IPS-20b (cell line): ENCODE results near the gene FHOD3.

Experiments used
- H3K27ac ChIP-seq: one replicate; pipeline ENCODE4 v1.5.1; 2013; ENCODE audit warnings: low read length
- H3K27me3 ChIP-seq: 2 replicates; pipeline ENCODE4 v1.6.1; 2013; ENCODE audit warnings: mild to moderate bottlenecking, low read length, inconsistent platforms; ENCODE audit not compliant: insufficient read depth
- H3K36me3 ChIP-seq: 2 replicates; pipeline ENCODE4 v1.6.1; 2013; ENCODE audit warnings: low read depth, mild to moderate bottlenecking, inconsistent platforms, low read length, moderate library complexity; ENCODE audit not compliant: insufficient read depth
- H3K4me1 ChIP-seq: 2 replicates; pipeline ENCODE4 v1.6.1; 2013; ENCODE audit warnings: mild to moderate bottlenecking, control low read depth, inconsistent platforms, low read length, moderate library complexity; ENCODE audit not compliant: insufficient read depth
- H3K4me3 ChIP-seq: 2 replicates; pipeline ENCODE4 v1.5.1; 2013; ENCODE audit warnings: mild to moderate bottlenecking, low read length, inconsistent platforms
- H3K9ac ChIP-seq: 2 replicates; pipeline ENCODE4 v1.6.1; 2013; ENCODE audit warnings: low read depth, mild to moderate bottlenecking, inconsistent platforms, low read length, moderate library complexity
- H3K9me3 ChIP-seq: 2 replicates; pipeline ENCODE4 v1.6.1; 2013; ENCODE audit warnings: mild to moderate bottlenecking, low read depth, low read length, inconsistent platforms; ENCODE audit not compliant: insufficient read depth

The FHOD3 gene

DNA sequence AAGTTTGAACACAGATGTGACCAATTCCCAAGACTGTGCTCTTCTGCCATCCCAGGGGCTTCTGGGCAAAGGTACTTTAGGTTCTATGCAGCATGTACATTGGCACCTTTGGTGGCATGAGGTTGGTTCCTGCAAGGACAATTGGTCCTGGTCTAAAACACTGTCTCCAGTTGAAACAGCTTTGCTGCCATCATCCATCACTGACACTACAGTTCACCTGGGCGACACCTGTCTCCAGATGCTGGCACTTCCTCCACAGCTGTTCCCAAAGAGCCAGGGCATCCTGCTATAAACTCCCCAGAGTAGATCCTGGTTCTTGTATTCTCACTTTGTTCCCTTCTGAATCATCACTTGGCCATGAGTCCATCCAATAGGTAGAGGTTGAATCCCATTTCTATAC is 60.6 kb downstream of the FHOD3 start:
- Histone ChIP-seq H3K9me3 (no peaks in the 10 kb centered on the region), H3K27ac (no peak overlapping the region), H3K4me3 (no peak overlapping the region), H3K27me3 (no peaks in the 10 kb centered on the region), H3K9ac (no peak overlapping the region), H3K36me3 (no peaks in the 10 kb centered on the region), H3K4me1 (no peaks in the 10 kb centered on the region)

DNA sequence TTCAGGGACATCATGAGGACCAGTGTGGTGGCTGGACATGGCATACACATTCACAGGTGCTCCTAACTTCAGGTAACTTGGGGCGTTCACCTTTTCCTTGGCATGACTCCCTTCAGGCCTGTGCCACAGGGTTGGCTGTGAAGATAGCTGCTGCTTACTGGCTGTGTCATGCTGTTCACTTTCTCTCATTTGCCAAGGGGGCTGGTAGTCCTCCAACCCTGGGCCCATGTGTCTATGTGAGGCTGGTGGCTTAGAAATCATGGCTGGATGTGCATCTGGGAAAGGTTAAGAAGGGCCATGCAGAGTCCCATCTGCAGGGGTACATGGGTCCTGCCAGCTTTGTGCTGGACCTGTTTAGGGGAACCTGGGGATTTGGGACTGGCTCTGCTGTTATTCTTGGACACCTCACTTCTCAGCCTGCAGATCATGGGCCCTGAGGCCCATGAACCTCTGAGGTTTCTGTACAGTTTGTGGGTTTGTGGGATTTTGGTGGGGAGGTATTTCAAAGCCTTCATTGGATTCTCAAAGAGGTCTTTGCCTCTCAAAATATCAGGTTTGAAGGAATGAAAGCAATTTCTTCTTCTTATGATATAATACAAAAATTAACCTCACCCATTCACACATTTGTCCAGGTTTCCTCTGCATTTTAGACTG is 62.9 kb downstream of the FHOD3 start:
- no peak overlapping the region for H3K9ac ChIP-seq
- H3K27ac ChIP-seq = no peak overlapping the region
- no peak overlapping the region for H3K4me3 ChIP-seq
- no peaks in the 10 kb centered on the region for H3K4me1 ChIP-seq
- no peaks in the 10 kb centered on the region for H3K9me3 ChIP-seq
- H3K36me3 ChIP-seq = no peaks in the 10 kb centered on the region
- H3K27me3 ChIP-seq = no peaks in the 10 kb centered on the region

DNA sequence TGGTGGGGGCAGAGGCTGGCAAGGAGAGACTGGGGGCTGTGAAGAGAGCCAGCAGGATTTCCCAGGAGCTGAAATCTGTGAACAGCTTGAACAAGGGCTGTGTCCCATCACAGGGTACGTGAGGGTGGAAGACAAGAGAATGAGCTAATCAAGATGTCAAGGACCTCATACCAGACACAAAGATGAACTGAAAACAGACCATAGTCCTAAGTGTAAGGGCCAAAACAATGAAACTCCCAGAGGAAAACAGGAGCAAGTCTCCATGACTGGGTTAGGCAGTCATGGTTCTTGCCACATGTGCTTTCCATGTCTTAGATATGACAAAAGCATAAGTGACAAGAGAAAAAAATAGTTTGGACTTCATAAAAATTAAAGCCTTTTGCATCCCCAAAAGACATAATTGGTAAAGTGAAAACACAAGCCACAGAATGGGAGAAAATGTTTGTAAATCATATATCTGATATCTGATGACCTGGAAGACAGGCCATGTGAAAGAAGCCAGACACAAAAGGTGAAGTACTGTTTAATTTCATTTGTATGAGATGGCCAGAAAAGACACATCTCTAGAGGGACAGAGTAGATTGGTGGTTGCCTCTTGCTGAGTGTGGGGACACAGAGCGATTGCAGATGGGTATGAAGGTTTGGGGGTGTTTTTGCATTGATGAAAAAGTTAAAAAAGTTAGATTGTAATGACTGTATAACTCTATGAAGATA is 67.6 kb downstream of the FHOD3 start:
- no peaks in the 10 kb centered on the region for H3K27me3 ChIP-seq
- H3K27ac ChIP-seq = no peak overlapping the region
- H3K9ac ChIP-seq = no peak overlapping the region
- H3K4me3 ChIP-seq = no peak overlapping the region
- no peaks in the 10 kb centered on the region for H3K36me3 ChIP-seq
- no peaks in the 10 kb centered on the region for H3K4me1 ChIP-seq
- no peaks in the 10 kb centered on the region for H3K9me3 ChIP-seq

DNA sequence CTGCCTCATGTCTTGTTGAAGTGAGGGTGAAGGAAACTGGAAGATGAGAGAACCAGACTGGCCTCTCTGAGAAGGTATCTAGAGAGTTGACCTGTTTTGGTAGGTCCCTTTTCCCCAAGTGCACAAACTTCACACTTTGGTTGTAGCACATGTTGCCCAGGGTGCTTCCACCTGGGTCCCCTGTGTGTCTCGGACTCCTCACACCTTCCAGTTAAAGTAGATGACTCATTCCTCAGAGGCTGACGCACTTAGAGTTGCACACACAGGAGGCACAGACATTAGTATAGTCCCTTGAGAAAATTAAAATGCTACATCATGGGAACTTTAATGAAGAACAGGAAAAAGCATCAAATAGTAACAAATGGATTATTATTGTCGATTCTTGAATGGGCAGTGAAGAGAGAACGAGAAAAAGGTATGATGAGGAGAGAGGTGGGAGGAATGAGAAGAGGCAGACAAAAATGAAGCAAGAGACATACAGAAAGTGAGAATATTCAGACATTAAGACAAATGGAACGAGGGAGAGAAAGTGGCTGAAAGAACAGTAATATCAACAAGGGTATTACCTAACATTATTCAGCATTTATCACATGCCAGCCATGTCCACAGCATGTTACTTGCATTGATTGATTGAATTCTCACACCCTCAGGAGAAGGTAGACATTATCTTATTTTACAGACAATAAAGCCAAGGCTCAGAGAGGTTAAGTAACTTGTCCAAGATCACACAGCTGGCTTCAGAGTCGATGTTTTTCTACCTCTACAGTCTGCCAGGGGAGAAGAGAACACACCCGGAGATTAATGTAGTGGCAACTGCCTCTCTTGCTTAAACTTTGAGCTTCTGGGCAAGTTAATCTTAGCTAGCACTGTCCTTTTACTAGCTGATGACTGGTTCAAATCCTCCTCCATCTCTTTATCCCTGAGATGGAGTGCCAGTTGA is 68.6 kb downstream of the FHOD3 start:
- Histone ChIP-seq H3K27me3 (no peaks in the 10 kb centered on the region), H3K9me3 (no peaks in the 10 kb centered on the region), H3K9ac (no peak overlapping the region), H3K27ac (no peak overlapping the region), H3K4me3 (no peak overlapping the region), H3K36me3 (no peaks in the 10 kb centered on the region), H3K4me1 (no peaks in the 10 kb centered on the region)

DNA sequence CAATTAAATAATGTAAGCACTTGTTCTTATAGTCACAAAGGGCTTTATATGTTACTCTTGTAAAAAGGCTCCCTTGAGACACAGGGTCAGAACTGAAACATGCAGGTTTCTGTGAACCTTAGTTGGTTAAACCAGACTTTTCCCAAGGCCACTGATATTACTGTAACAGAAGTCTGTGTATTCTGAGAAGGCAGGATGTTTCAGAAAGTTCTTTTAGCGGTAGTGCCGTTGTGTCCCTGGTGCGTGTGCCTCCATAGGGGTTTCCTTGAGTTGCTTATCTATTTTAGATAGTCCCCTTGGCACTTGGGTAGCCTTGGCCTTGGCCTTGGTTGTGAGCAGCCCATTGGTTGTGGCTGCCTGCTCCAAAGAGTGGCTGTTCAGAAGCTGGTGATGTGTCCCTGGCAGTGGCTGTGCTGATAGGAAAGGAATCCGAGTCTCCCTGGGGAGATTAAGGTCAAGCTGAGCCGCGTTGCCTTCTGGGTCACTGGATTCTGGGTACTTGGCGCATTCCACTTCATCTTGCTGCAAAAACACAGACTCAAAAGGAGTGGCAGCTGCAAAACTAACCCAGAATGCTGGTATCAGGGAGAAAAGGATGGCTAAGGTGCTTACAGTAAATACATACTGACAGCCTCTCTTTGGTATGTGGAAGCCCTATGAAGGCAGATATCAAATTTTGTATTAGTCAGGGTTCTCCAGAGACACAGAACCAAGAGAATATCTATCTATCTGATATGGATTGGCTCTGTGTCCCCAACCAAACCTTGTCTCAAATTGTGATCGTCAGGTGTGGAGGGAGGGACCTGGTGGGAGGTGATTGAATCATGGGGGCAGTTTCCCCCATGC is 69.7 kb downstream of the FHOD3 start:
- Histone ChIP-seq H3K27ac (no peak overlapping the region), H3K27me3 (no peaks in the 10 kb centered on the region), H3K36me3 (no peaks in the 10 kb centered on the region), H3K4me3 (no peak overlapping the region), H3K9me3 (no peaks in the 10 kb centered on the region), H3K4me1 (no peaks in the 10 kb centered on the region), H3K9ac (no peak overlapping the region)

DNA sequence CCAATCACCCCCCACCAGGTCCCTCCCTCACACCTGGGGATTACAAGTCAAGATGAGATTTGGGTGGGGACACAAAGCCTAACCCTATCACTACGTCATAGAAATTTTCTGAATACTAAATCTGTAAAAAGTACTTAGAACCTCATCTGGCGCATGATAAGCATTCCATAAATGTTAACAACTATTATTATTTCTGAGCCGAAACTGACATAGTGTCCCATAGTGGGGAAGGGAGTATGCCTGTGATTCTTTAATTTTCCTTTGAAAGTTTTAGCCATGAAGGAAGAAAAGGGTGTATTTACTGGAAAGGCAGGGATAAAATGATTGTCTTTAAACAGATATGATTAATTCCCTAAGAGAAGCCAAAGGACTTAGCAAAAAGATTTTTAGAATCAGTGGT is 71.4 kb downstream of the FHOD3 start:
- no peaks in the 10 kb centered on the region for H3K27me3 ChIP-seq

DNA sequence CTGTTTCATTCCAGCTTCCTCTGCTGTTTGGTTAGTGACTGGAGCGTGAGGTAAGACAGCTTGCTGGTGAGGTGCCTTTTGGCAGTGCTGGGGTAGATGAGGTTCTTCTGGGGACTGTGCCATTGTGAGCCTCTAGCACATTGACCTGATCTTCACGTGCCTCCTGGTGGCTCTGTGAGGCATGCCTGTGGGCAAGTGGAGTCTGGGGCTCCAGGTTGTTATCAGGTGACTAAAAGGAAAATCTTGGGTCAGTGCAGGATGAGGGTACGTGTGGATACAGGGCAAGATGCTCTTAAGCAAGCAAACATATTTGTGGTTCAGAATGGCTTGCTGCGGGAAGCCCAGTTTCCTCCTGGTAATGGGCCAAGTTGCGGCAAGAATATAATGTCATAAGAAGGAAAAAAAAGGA is 75.4 kb downstream of the FHOD3 start:
- Histone ChIP-seq H3K36me3 (no peaks in the 10 kb centered on the region), H3K27me3 (no peaks in the 10 kb centered on the region), H3K9me3 (no peaks in the 10 kb centered on the region), H3K4me3 (no peak overlapping the region), H3K27ac (no peak overlapping the region), H3K9ac (no peak overlapping the region), H3K4me1 (no peaks in the 10 kb centered on the region)

More for the DNA sequence above, 71.4 kb downstream of the FHOD3 start:
- Histone ChIP-seq H3K4me3 (no peak overlapping the region), H3K4me1 (no peaks in the 10 kb centered on the region), H3K9ac (no peak overlapping the region), H3K9me3 (no peaks in the 10 kb centered on the region), H3K27ac (no peak overlapping the region), H3K36me3 (no peaks in the 10 kb centered on the region)

DNA sequence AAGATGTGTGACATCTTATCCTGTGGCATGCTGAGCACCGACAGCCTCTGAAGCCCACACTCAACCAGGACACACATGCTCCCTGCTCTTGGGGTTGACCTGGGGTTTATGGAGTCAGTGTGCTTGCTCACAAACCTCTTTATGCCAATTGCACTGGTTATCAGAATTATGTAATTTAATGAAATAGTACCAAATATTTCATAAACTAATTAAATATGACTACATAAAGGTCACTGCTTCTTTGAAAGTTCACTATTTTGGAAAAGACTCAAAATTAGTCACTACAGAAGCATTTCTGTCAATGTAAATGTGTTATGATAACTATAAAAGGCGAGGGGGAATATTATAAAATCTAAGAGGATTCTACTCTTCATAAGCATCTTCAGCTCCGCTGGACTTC is 76.7 kb downstream of the FHOD3 start:
- H3K9me3 ChIP-seq = no peaks in the 10 kb centered on the region
- no peak overlapping the region for H3K9ac ChIP-seq
- H3K4me3 ChIP-seq = no peak overlapping the region
- no peaks in the 10 kb centered on the region for H3K27me3 ChIP-seq
- no peaks in the 10 kb centered on the region for H3K36me3 ChIP-seq
- no peak overlapping the region for H3K27ac ChIP-seq
- H3K4me1 ChIP-seq = no peaks in the 10 kb centered on the region

DNA sequence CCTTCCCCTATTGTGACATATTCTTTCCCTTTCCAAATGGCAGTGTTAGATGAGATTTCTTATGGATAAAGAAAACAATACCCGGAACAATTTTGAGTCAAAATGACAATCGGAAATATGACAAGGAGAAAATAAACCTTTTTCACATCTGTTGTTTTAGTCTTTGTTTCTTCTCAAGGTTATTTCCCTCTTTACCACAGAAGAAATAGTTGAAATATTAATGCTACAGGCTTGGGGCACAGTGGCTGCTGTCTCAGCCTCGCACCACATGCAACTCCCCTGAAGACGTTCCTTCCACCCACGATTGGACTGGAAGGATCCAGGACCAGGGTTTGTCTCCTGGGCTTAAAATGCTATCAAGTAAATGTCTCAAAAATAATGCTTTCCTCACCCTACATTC is 77.6 kb downstream of the FHOD3 start:
- H3K27me3 ChIP-seq = no peaks in the 10 kb centered on the region
- H3K9me3 ChIP-seq = no peaks in the 10 kb centered on the region
- no peak overlapping the region for H3K4me3 ChIP-seq
- H3K36me3 ChIP-seq = no peaks in the 10 kb centered on the region
- no peak overlapping the region for H3K9ac ChIP-seq
- H3K27ac ChIP-seq = no peak overlapping the region
- no peaks in the 10 kb centered on the region for H3K4me1 ChIP-seq

DNA sequence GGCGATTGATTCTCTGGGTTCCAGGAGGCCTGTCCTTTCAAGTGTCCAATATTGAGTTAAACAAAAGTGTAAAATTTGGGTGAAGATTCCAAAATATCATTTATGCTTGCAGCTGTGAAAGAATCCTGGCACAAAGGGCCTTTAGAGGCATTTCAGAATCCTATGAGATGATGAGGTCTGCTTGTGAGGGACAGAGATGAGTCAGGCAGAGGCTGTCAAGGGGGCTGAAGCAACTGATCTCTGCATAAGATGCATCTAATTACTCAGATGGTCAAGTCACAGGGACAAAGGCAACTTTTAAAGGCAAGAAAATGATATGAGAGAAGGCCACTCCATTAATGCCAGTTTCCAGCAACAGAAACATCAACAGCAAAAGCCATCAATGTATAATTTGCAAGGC is 78.8 kb downstream of the FHOD3 start:
- Histone ChIP-seq H3K9me3 (no peaks in the 10 kb centered on the region), H3K4me3 (no peak overlapping the region), H3K36me3 (no peaks in the 10 kb centered on the region), H3K9ac (no peak overlapping the region), H3K27me3 (no peaks in the 10 kb centered on the region), H3K4me1 (no peaks in the 10 kb centered on the region), H3K27ac (no peak overlapping the region)

DNA sequence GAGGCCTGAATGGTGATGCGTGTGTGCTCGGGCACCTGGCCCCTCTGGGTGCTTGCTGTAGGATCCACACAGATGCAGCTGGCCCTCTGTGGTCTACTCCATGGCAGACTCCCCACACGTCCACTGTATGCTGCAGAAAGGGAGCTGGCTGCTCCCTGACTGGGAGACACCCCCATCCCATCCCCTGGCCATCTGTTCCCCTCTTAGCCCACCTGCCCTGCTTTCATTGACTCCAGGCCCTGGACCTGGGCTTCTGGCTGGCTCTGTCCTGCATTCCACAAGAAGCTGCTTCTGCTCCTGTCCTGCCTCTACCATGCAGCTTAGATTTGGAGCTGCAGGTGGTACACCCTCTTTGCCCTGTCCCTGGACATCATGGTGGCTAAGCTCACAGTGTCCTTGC is 80.1 kb downstream of the FHOD3 start:
- Histone ChIP-seq H3K4me1 (no peaks in the 10 kb centered on the region), H3K36me3 (no peaks in the 10 kb centered on the region), H3K9me3 (no peaks in the 10 kb centered on the region), H3K27ac (no peak overlapping the region), H3K27me3 (no peaks in the 10 kb centered on the region), H3K4me3 (no peak overlapping the region), H3K9ac (no peak overlapping the region)
